OCI-LY1 (cell line): Measurements from ENCODE around the gene BMPR2.

Experiments
- EZH2 ChIP-seq: fragments of 200-600 bp; sonication (generic), shearing (Covaris generic); IDR thresholded peaks from 2 replicates; pipeline ENCODE4 v1.8.0; 2017; ENCODE audit warnings: borderline replicate concordance, mixed run types, mild to moderate bottlenecking, antibody characterized with exemption, low read length, moderate library complexity, mixed read lengths
- TF ChIP-seq, protein P1 (sequence below): fragments of 200-600 bp; sonication (generic), shearing (Covaris generic); IDR thresholded peaks from 2 replicates; pipeline ENCODE4 v1.5.1; 2017; ENCODE audit warnings: mild to moderate bottlenecking, antibody characterized with exemption, low read length, moderate library complexity, mixed read lengths

DNA sequence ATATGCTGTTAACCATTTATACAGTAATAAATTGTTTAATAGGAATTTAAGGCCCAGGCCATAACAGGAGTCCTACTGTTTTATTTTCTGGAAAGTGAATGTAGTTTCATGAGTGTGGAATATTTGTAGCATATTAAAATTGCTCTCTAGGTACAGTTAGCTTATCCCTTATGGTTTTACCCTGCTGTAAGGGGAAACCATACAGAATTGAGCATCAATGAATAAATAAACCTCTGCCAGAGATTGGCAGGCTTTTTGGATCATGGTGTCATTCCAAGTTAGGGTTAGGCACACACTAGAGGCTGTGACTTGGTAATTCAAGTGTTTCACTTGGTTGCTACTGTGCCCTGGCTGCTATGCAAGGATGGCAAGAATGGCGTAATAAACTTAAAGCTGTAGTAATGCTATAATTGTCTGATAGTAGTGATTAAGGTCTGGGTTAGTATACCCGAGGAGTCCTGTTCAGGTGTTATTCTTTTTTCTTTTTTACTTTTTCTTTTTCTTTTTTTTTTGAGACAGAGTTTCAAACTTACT, 30.4 kb downstream of the BMPR2 start:
- TF ChIP-seq, protein P1, sequence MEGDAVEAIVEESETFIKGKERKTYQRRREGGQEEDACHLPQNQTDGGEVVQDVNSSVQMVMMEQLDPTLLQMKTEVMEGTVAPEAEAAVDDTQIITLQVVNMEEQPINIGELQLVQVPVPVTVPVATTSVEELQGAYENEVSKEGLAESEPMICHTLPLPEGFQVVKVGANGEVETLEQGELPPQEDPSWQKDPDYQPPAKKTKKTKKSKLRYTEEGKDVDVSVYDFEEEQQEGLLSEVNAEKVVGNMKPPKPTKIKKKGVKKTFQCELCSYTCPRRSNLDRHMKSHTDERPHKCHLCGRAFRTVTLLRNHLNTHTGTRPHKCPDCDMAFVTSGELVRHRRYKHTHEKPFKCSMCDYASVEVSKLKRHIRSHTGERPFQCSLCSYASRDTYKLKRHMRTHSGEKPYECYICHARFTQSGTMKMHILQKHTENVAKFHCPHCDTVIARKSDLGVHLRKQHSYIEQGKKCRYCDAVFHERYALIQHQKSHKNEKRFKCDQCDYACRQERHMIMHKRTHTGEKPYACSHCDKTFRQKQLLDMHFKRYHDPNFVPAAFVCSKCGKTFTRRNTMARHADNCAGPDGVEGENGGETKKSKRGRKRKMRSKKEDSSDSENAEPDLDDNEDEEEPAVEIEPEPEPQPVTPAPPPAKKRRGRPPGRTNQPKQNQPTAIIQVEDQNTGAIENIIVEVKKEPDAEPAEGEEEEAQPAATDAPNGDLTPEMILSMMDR = no peak
- TF ChIP-seq EZH2 = no peak
